Right atrium auricular region (tissue), 2 donors: ENCODE data around the gene CAMK2G. TPM values are rescaled to one million over a fixed set of nuclear protein-coding genes. Genes with fewer than 3 reads are reported as not detected.

Experiments used
- DNase-seq: peaks from one replicate; pipeline ENCODE4 v3.0.0-alpha.2; 2019; ENCODE audit warnings: low spot score
- H3K27ac ChIP-seq, 2 donors: fragments of 200-600 bp; sonication (generic); 1 replicate in 1 of 2; 2 replicates in 1 of 2; pipeline ENCODE4 v1.5.1; 2016 to 2019
- H3K27me3 ChIP-seq, 2 donors: fragments of 200-600 bp; sonication (generic); one replicate each; pipeline versions ENCODE4 v1.5.1 to v1.6.0; 2017 to 2019
- H3K36me3 ChIP-seq: fragments of 200-600 bp; sonication (generic); one replicate; pipeline ENCODE4 v1.5.1; 2016
- H3K4me1 ChIP-seq, 2 donors: fragments of 200-600 bp; sonication (generic); one replicate each; pipeline versions ENCODE4 v1.5.1 to v1.6.0; 2017 to 2019
- H3K4me3 ChIP-seq, 2 donors: fragments of 200-600 bp; sonication (generic); 1 replicate in 1 of 2; 2 replicates in 1 of 2; pipeline ENCODE4 v1.5.1; 2017 to 2019; ENCODE audit warnings: mild to moderate bottlenecking in 1 of 2, moderate library complexity in 1 of 2
- H3K9me3 ChIP-seq, 2 donors: fragments of 200-600 bp; sonication (generic); one replicate each; pipeline ENCODE4 v1.5.1; 2019
- total RNA-seq, 2 donors: library from RNA; depleted of rRNA; stranded (reverse); fragments of >200 nt; gene quantifications; one replicate each; pipeline ENCODE4 v1.1.0, GENCODE V29; 2016
- TF ChIP-seq, protein P1 (sequence below), 2 donors: fragments of 200-600 bp; sonication (generic); IDR thresholded peaks; one replicate each; pipeline ENCODE4 v1.5.1; 2019; ENCODE audit warnings: antibody characterized with exemption in 2 of 2

Gene CAMK2G
- total RNA-seq, 2 donors from 2014 or later: 12.1 to 17.4 TPM

DNA sequence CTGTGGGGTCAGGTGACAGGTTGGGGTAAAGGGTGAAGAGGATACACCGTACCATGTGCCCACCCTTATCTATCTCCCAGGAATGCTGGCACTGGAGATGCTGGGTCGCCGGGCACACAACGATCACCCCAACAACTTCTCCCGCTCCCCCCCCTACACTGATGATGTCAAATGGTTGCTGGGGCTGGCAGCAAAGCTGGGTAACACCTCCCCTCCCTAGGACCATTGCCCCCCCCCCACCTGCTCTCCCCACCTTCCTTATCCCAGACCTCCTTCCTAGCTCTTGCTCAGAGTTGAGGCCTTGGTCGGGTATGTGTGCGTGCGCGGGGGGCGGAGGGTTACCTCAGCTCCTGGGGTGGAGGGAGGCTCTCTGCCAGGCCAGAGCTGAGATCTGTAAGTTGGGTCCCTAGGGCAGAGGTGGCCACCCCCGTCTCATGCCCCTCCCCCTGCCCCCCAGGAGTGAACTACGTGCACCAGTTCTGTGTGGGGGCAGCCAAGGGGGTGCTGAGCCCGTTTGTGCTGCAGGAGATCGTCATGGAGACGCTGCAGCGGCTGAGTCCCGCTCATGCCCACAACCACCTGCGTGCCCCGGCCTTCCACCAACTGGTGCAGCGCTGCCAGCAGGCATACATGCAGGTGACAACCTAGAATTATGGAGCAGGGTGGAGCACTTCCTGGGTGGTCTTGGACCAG is 73.6 kb downstream of the CAMK2G start:
- Histone ChIP-seq H3K4me3 (no peak overlapping the region), H3K4me1 (no peaks in the 10 kb centered on the region), H3K27me3 (no peaks in the 10 kb centered on the region), H3K27ac (no peak overlapping the region), H3K36me3 (peaks cover 93% of the 10 kb centered on the region), H3K9me3 (no peaks in the 10 kb centered on the region)
- DNase-seq: no peak
- TF ChIP-seq, protein P1, sequence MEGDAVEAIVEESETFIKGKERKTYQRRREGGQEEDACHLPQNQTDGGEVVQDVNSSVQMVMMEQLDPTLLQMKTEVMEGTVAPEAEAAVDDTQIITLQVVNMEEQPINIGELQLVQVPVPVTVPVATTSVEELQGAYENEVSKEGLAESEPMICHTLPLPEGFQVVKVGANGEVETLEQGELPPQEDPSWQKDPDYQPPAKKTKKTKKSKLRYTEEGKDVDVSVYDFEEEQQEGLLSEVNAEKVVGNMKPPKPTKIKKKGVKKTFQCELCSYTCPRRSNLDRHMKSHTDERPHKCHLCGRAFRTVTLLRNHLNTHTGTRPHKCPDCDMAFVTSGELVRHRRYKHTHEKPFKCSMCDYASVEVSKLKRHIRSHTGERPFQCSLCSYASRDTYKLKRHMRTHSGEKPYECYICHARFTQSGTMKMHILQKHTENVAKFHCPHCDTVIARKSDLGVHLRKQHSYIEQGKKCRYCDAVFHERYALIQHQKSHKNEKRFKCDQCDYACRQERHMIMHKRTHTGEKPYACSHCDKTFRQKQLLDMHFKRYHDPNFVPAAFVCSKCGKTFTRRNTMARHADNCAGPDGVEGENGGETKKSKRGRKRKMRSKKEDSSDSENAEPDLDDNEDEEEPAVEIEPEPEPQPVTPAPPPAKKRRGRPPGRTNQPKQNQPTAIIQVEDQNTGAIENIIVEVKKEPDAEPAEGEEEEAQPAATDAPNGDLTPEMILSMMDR (IDR thresholded peaks at IDR 0.05): no peak

DNA sequence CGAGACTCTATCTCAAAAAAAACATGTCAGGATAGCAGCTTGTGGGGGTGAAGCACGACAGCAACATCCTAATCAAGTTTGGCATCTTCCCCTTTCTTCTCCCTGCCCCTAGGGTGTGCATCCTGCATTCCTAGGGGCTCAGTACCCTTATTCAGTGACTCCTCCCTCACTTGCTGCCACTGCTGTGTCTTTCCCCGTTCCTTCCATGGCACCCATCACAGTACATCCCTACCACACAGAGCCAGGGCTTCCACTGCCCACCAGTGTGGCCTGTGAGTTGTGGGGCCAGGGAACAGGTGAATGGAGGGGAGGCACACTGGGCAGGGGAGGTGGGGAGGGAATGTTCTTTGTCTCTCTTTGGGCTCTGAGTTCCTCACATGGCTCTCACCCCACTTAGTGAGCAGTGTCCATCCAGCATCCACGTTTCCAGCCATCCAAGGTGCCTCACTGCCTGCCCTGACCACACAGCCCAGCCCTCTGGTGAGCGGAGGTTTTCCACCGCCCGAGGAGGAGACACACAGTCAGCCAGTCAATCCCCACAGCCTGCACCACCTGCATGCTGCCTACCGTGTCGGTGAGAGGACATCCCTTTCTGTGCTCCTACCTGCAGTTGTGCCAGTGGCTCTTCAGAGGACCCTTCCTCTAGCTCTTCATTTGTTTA is 74.3 kb downstream of the CAMK2G start:
- no peak overlapping the region for H3K27ac ChIP-seq
- DNase-seq: no peak
- H3K9me3 ChIP-seq: no peaks in the 10 kb centered on the region
- H3K4me1 ChIP-seq: no peaks in the 10 kb centered on the region
- TF ChIP-seq, protein P1 (IDR thresholded peaks at IDR 0.05): no peak
- H3K27me3 ChIP-seq: no peaks in the 10 kb centered on the region
- H3K36me3 ChIP-seq: peaks cover 93% of the 10 kb centered on the region
- no peak overlapping the region for H3K4me3 ChIP-seq

DNA sequence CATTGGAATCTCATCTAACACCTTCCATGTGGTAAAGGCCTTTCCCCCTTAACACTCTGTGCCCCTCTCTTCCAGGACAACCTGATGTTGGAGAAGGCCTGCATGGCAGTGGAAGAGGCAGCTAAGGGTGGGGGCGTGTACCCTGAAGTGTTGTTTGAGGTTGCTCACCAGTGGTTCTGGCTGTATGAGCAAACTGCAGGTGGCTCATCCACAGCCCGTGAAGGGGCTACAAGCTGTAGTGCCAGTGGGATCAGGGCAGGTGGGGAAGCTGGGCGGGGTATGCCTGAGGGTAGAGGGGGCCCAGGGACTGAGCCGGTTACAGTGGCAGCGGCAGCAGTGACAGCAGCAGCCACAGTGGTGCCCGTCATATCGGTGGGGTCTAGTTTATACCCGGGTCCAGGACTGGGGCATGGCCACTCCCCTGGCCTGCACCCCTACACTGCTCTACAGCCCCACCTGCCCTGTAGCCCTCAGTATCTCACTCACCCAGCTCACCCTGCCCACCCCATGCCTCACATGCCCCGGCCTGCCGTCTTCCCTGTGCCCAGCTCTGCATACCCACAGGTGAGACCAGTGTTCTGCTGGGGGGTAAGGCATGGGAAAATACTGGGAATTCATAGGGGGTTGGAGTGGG is 75.3 kb downstream of the CAMK2G start:
- H3K4me1 ChIP-seq: no peaks in the 10 kb centered on the region
- H3K4me3 ChIP-seq: no peak overlapping the region
- TF ChIP-seq, protein P1 (IDR thresholded peaks at IDR 0.05): no peak
- no peak overlapping the region for H3K27ac ChIP-seq
- H3K9me3 ChIP-seq: no peaks in the 10 kb centered on the region
- no peaks in the 10 kb centered on the region for H3K27me3 ChIP-seq
- DNase-seq: no peak
- H3K36me3 ChIP-seq: peaks cover 93% of the 10 kb centered on the region

DNA sequence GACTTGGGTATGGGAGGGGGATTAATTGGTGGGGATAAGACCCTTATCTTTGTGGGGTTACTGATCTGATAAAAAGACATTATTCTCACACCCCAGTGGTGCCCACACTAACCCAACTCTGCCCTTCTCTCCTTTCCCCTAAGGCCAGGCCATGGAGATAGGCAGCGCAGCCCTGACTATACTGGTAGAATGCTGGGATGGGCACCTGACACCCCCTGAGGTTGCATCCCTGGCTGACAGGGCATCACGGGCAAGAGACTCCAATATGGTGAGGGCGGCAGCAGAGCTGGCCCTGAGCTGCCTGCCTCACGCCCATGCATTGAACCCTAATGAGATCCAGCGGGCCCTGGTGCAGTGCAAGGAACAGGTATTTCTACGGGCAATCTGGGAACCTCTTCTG is 76.3 kb downstream of the CAMK2G start:
- Histone ChIP-seq H3K4me1 (no peaks in the 10 kb centered on the region), H3K9me3 (no peaks in the 10 kb centered on the region), H3K27me3 (no peaks in the 10 kb centered on the region), H3K36me3 (peaks cover 93% of the 10 kb centered on the region), H3K27ac (no peak overlapping the region), H3K4me3 (no peak overlapping the region)
- TF ChIP-seq, protein P1 (IDR thresholded peaks at IDR 0.05): no peak
- DNase-seq: no peak

DNA sequence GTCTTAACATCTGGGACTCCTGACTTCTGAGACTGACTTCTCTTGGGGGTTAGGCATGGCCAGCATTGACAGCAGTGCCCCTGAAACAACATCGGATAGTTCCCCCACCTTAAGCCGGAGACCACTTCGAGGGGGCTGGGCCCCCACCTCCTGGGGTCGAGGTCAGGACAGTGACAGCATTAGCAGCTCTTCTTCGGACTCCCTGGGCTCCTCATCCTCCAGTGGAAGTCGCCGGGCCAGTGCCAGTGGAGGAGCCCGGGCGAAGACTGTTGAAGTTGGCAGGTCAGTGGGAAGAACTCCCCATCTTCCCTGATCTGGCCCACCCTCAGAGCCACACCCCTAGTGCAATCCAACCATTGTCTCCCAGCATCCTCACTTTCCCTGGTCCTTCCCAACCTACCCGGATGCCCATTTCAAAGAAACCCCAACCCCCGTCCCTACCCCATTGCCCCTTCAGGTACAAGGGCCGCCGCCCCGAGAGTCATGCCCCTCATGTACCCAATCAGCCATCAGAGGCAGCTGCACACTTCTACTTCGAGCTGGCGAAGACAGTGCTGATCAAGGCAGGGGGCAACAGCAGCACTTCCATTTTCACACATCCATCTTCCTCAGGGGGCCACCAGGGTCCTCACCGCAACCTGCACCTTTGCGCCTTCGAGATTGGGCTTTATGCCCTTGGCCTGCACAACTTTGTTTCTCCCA is 76.9 kb downstream of the CAMK2G start:
- Histone ChIP-seq H3K27me3 (no peaks in the 10 kb centered on the region), H3K27ac (no peak overlapping the region), H3K36me3 (peaks cover 93% of the 10 kb centered on the region), H3K9me3 (no peaks in the 10 kb centered on the region), H3K4me1 (no peaks in the 10 kb centered on the region), H3K4me3 (no peak overlapping the region)
- TF ChIP-seq, protein P1 (IDR thresholded peaks at IDR 0.05): no peak
- DNase-seq: no peak
